Ascending aorta (tissue), 2 donors: Measurements from ENCODE around the gene ADRA1B. TPM values are rescaled to one million over a fixed set of nuclear protein-coding genes. Genes with fewer than 3 reads are reported as not detected.

Experiments used
- DNase-seq, 2 donors: peaks; one replicate each; pipeline ENCODE4 v3.0.0-alpha.2; 2019; ENCODE audit warnings: low spot score in 2 of 2
- H3K27ac ChIP-seq, 2 donors: fragments of 200-600 bp; sonication (generic); one replicate each; pipeline ENCODE4 v1.5.1; 2016 to 2017; ENCODE audit warnings: mild to moderate bottlenecking in 1 of 2
- H3K27me3 ChIP-seq: fragments of 200-600 bp; sonication (generic); one replicate; pipeline ENCODE4 v1.5.1; 2017
- H3K36me3 ChIP-seq, 2 donors: fragments of 200-600 bp; sonication (generic); one replicate each; pipeline ENCODE4 v1.5.1; 2016
- H3K4me1 ChIP-seq, 2 donors: fragments of 200-600 bp; sonication (generic); one replicate each; pipeline ENCODE4 v1.5.1; 2016 to 2017; ENCODE audit warnings: mild to moderate bottlenecking in 1 of 2
- H3K4me3 ChIP-seq, 2 donors: fragments of 200-600 bp; sonication (generic); one replicate each; pipeline ENCODE4 v1.5.1; 2016 to 2017; ENCODE audit warnings: mild to moderate bottlenecking in 1 of 2
- H3K9me3 ChIP-seq, 2 donors: fragments of 200-600 bp; sonication (generic); one replicate each; pipeline ENCODE4 v1.5.1; 2016
- CTCF ChIP-seq, 3 experiments: fragments of 200-600 bp in 2 of 3; fragments of 450-650 bp in 1 of 3; sonication (generic) in 2 of 3; IDR thresholded peaks; one replicate each; pipeline ENCODE4 v1.5.1; 2016 to 2019; ENCODE audit warnings: antibody characterized with exemption in 3 of 3, mild to moderate bottlenecking in 1 of 3, moderate library complexity in 1 of 3
- intact Hi-C: fragments of 100-400 bp; cut with DNase I; formaldehyde crosslinking; loops from one replicate; pipeline ENCODE4 v1.15.1; 2023
- total RNA-seq: library from RNA; depleted of rRNA; stranded (reverse); fragments of >200 nt; gene quantifications from one replicate; pipeline ENCODE4 v1.1.0, GENCODE V29; 2016

ADRA1B gene
- total RNA-seq, 1 donor from 2014 or later: 20.6 TPM

GRCh38 chr5:159878988-159879471, 37.3 kb upstream of the ADRA1B start:
- no peak for TF ChIP-seq CTCF (IDR thresholded peaks at IDR 0.05)

GRCh38 chr5:159880676-159881075, 35.6 kb upstream of the ADRA1B start:
- DNase-seq: no peak
- Histone ChIP-seq H3K27me3 (no peaks in the 10 kb centered on the region), H3K9me3 (no peaks in the 10 kb centered on the region), H3K4me1 (peaks cover 14 to 43% of the 10 kb centered on the region in 2 donors), H3K36me3 (no peaks in the 10 kb centered on the region), H3K27ac (peak overlapping the region in 1 of 2 donors; percentile 45), H3K4me3 (no peak overlapping the region)
- intact Hi-C loops: no loop called here
- TF ChIP-seq CTCF (IDR thresholded peaks at IDR 0.05): no peak

More at GRCh38 chr5:159878988-159879471, 37.3 kb upstream of the ADRA1B start:
- no peak overlapping the region for H3K4me3 ChIP-seq
- intact Hi-C loops: no loop called here
- no peaks in the 10 kb centered on the region for H3K9me3 ChIP-seq
- no peaks in the 10 kb centered on the region for H3K36me3 ChIP-seq
- peak overlapping the region; percentile 89 to 91 for H3K27ac ChIP-seq
- H3K27me3 ChIP-seq: no peaks in the 10 kb centered on the region
- peak in 1 of 2 donors; percentile 86 for DNase-seq
- peaks cover 14 to 35% of the 10 kb centered on the region in 2 donors for H3K4me1 ChIP-seq

- no peaks in the 10 kb centered on the region for H3K9me3 ChIP-seq
- no peaks in the 10 kb centered on the region for H3K27me3 ChIP-seq
- peak overlapping the region; percentile 89 to 92 for H3K27ac ChIP-seq
- TF ChIP-seq CTCF (IDR thresholded peaks at IDR 0.05): no peak
- DNase-seq: no peak
- intact Hi-C loops: loop anchor here (2.0 kb wide), 2 partner anchors 17 to 95 kb away; no protein-coding TSS in a partner anchor
- peaks cover 14 to 43% of the 10 kb centered on the region in 2 donors for H3K4me1 ChIP-seq
- no peaks in the 10 kb centered on the region for H3K36me3 ChIP-seq
- H3K4me3 ChIP-seq: no peak overlapping the region
Measured at GRCh38 chr5:159881967-159882366, 34.3 kb upstream of the ADRA1B start.

- no peaks in the 10 kb centered on the region for H3K36me3 ChIP-seq
- H3K9me3 ChIP-seq: no peaks in the 10 kb centered on the region
- peaks cover 11 to 32% of the 10 kb centered on the region in 2 donors for H3K4me1 ChIP-seq
- no peak overlapping the region for H3K4me3 ChIP-seq
- no peak for TF ChIP-seq CTCF (IDR thresholded peaks at IDR 0.05)
- intact Hi-C loops: loop anchor here (1.0 to 2.0 kb wide), 3 partner anchors 19 to 97 kb away; no protein-coding TSS in a partner anchor
- peak in 1 of 2 donors; percentile 81 for DNase-seq
- H3K27me3 ChIP-seq: no peaks in the 10 kb centered on the region
- H3K27ac ChIP-seq: peak overlapping the region; percentile 89 to 92
Measured at GRCh38 chr5:159883522-159883950, 32.7 kb upstream of the ADRA1B start.

- H3K4me3 ChIP-seq: no peak overlapping the region
- intact Hi-C loops: no loop called here
- no peaks in the 10 kb centered on the region for H3K36me3 ChIP-seq
- H3K27ac ChIP-seq: peak overlapping the region; percentile 89 to 92
- no peak for TF ChIP-seq CTCF (IDR thresholded peaks at IDR 0.05)
- peaks cover 6 to 21% of the 10 kb centered on the region in 2 donors for H3K4me1 ChIP-seq
- no peaks in the 10 kb centered on the region for H3K27me3 ChIP-seq
- no peak for DNase-seq
- H3K9me3 ChIP-seq: no peaks in the 10 kb centered on the region
Measured at GRCh38 chr5:159884917-159885620, 31.2 kb upstream of the ADRA1B start.
